HG02885 (cell line): ENCODE measurements around the gene ZNF227.
"Not testable (repeated sequence)": the region's sequence is repeated elsewhere in the genome, so short reads cannot be mapped to it uniquely, and the experiment has no call there.

Source experiments
- ATAC-seq: cut with Tn5 transposase; IDR thresholded peaks from one replicate; pipeline ENCODE4 v1.9.1; 2021; ENCODE audit warnings: mild to moderate bottlenecking; ENCODE audit not compliant: unreplicated experiment, poor library complexity

The ZNF227 gene

GRCh38 chr19:44212250-44212865 lies at the start of gene ZNF227:
TSS of gene ZNF227 (plus strand) at chr19:44212532. CDS start at chr19:44217793, 5,261 bp downstream.
- peak; percentile 89 for ATAC-seq

DNA sequence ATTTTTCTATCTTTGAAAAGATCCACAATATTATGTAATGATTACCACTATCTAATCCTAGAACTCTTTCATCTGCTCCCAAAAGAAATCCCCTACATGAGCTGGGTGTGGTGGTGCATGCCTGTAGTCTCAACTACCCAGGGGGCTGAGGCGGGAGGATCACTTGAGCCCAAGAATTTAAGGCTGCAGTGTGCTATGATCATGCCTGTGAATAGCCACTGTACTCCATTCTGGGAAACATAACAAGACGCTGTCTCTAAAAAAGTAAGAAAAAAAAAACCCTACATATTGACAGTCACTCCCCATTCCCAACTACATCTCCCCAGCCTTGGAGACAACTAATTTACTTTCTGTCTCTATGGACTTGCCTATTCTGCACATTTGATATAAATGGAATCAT lies 48.5 kb upstream of the ZNF227 start:
- no peak for ATAC-seq

DNA sequence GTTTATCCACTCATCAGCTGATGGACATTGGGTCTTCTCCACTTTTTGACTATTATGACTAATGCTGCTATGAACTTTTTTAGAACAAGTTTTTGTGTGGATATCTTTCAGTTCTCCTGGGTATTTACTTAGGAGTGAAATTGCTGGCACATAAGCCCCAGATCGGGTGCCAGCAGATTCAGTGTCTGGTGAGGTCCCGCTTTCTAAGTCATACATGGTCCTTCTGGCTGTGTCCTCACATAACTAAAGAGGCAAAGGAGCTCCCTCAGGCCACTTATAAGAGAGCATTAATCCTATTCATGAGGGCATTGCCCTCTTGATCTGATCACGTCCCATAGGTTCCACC lies 48.0 kb upstream of the ZNF227 start:
- no peak for ATAC-seq

GRCh38 chr19:44164673-44165512 lies 47.4 kb upstream of the ZNF227 start, which contains the start of gene ZNF226:
TSS of gene ZNF226 (plus strand) at chr19:44165100. CDS start at chr19:44170081, 4,981 bp downstream.
- peak; percentile 91 for ATAC-seq

DNA sequence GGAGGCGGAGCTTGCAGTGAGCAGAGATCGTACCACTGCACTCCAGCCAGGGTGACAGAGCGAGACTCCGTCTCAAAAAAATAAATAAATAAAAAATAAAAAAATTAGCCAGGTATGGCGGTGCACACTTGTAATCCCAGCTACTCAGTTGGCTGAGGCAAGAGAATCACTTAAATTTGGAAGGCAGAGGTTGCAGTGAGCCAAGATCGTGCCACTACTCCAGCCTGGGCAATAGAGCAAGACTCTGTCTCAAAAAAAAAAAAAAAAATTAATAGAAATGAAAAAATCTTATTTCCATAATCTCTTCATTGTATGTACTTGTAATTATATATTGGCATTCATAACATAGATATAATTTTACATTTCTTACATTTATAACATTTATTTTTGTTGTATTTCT lies 41.7 kb upstream of the ZNF227 start:
- not testable (repeated sequence) for ATAC-seq

DNA sequence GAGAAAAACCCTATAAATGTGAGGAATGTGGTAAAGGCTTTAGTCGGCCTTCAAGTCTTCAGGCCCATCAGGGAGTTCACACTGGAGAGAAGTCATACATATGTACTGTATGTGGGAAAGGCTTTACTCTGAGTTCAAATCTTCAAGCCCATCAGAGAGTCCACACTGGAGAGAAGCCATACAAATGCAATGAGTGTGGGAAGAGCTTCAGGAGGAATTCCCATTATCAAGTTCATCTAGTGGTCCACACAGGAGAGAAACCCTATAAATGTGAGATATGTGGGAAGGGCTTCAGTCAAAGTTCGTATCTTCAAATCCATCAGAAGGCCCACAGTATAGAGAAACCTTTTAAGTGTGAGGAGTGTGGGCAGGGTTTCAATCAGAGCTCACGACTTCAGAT lies 35.7 kb upstream of the ZNF227 start:
- no peak for ATAC-seq

DNA sequence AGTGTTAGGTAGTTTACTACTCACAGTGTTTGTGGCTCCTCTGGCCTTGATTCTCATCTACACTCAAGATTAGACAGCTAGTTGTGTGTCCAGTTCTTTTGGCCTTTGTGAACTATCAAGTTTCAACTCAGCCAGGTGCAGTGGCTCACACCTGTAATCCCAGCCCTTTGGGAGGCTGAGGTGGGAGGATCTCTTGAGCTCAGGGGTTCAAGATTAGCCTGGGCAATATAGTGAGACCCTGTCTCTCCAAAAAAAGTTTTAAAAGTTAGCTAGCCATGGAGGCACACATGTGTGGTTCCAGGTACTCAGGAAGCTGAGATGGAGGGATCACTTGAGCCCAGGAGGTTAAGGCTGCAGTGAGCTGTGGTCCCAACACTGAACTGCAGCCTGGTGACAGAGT lies 31.4 kb upstream of the ZNF227 start:
- ATAC-seq, result no peak

DNA sequence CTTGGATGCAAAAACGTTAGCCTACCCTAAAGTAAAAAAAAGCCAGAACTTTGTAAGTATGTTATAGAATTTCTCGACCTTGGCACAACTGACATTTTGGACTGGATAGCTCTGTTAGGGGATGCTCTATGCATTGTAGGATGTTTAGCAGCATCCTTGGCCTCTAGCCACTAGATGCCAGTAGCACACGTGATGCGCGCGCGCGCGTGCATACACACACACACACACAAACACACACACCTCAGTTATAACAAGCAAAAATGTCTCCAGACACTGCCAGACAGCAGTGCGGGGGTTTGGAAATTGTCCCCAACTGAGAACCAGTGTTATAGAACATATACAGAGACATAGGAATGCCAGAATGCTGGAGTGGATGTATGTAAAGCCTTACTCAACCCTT lies 30.2 kb upstream of the ZNF227 start:
- no peak for ATAC-seq

DNA sequence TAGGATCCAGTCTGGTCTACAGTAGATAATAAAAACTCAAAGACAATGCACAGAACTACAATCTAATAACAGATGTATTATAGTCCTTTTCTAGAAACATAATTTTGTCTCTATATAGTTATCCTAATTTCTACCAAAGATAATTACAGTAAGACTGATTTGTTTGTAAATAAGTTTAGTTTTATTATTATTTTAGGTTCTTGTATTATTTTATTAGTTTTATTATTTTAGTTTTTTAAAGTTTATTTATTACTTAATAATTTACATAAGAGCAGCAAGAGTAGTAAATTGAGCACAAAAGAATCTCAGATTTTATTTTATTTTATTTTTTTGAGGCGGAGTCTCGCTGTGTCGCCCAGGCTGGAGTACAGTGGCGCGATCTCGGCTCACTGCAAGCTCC lies 22.3 kb upstream of the ZNF227 start:
- no peak for ATAC-seq

GRCh38 chr19:44192127-44192526 lies 20.2 kb upstream of the ZNF227 start:
- no peak for ATAC-seq

DNA sequence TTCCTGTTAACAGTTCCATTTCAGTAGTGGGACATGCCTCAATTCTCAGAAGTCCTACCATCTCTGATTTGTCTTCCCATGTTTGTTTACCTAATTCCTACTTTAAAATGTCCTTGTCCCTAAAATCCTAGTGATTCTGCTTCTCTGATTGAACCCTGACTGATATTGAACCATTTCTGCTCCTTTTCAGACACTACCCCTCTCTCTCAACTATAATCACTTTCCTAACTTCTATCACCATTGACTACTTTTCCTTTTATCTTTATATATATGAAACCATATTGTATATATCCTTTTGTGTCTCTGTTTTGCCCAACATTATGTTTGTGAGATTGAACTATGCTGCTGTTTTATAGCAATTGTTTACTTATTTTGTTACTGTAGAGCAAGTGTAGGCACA lies 15.6 kb upstream of the ZNF227 start:
- no peak for ATAC-seq

GRCh38 chr19:44202470-44202869 lies 9.9 kb upstream of the ZNF227 start:
- no peak for ATAC-seq

- no peak for ATAC-seq
These were observed 9.4 kb upstream of the ZNF227 start for GRCh38 chr19:44202974-44203373.

DNA sequence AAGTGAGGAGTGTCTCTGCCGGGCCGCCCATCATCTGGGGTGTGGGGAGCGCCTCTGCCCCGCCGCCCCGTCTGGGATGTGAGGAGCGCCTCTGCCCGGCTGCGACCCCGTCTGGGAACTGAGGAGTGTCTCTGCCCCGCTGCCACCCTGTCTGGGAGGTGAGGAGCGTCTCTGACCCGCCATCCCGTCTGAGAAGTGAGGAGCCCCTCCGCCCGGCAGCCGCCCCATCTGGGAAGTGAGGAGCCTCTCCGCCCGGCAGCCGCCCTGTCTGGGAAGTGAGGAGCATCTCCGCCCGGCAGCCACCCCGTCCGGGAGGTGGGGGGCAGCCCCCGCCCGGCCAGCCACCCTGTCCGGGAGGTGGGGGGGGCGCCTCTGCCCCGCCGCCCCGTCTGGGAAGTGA lies 8.5 kb upstream of the ZNF227 start:
- not testable (repeated sequence) for ATAC-seq

DNA sequence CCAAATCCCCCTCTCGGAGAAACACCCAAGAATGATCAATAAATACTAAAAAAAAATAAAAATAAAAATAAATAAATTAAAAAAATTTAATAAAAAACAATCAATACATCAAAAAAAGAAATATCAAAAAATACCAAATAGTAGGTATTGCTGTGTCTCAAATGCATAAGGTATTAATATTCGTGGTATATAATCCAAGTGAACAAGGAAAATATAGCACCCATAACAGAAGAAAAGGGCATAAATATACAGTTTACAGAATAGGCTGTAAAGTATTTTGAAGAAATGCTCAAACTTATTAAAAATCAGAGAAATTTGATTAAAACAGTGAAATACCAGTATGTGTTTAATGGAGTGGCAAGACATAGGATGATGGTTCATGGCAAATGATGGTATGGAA lies 7.6 kb upstream of the ZNF227 start:
- no peak for ATAC-seq

- ATAC-seq, result peak; percentile 94
These were observed 5.1 kb upstream of the ZNF227 start for GRCh38 chr19:44207126-44207803.

DNA sequence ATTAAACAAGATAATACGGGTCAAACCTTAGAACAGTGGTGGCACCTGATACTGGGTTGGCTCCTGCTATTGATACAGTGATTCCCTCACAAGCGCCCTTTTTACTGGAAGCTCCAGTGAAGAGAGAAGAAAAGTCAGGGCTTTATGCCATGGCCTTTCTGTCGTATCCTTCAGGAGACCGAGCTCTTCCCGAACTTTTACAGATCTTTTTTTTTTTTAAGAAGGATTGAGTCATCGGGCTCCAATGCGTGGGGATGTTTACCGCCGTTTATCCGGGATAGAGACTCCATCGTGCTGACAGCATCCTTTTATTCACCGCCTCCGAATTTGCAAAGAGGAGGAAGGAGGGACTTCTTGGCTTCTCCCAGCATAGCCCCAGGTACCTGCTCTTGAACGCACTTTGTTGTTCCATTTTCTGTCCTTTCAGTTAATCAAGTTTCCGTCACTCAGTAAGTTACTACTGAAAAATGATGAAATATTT lies 574 bp downstream of the ZNF227 start:
- ATAC-seq, result peak; percentile 30

DNA sequence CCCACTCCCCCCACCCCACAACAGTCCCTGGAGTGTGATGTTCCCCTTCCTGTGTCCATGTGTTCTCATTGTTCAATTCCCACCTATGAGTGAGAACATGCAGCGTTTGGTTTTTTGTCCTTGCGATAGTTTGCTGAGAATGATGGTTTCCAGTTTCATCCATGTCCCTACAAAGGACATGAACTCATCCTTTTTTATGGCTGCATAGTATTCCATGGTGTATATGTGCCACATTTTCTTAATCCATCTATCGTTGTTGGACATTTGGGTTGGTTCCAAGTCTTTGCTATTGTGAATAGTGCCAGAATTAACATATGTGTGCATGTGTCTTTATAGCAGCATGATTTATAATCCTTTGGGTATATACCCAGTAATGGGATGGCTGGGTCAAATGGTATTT lies 7.6 kb downstream of the ZNF227 start:
- not testable (repeated sequence) for ATAC-seq

DNA sequence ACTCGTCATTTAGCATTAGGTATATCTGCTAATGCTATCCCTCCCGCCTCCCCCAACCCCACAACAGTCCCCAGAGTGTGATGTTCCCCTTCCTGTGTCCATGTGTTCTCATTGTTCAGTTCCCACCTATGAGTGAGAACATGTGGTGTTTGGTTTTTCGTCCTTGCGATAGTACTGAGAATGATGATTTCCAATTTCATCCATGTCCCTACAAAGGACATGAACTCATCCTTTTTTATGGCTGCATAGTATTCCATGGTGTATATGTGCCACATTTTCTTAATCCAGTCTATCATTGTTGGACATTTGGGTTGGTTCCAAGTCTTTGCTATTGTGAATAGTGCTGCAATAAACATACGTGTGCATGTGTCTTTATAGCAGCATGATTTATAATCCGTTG lies 8.4 kb downstream of the ZNF227 start:
- ATAC-seq, result not testable (repeated sequence)

DNA sequence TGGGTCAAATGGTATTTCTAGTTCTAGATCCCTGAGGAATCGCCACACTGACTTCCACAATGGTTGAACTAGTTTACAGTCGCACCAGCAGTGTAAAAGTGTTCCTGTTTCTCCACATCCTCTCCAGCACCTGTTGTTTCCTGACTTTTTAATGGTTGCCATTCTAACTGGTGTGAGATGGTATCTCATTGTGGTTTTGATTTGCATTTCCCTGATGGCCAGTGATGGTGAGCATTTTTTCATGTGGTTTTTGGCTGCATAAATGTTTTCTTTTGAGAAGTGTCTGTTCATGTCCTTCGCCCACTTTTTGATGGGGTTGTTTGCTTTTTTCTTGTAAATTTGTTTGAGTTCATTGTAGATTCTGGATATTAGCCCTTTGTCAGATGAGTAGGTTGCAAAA lies 9.0 kb downstream of the ZNF227 start:
- not testable (repeated sequence) for ATAC-seq

DNA sequence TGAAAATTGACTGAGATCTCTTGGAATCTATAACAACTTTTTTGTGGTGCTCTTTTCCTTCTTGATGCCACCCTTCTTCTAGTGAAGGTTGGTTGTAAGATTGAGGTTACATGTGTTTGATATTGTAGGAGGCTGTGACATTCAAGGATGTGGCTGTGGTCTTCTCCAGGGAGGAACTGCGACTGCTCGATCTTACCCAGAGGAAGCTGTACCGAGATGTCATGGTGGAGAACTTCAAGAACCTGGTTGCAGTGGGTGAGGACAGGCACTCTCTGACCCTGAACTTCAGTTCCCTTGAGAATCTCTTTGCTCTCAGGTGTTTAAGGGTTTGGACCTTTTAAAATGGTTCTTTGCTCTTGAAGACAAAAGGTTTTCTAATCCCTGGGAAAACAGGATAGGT lies 16.0 kb downstream of the ZNF227 start:
- ATAC-seq, result no peak
